Upper lobe of right lung (tissue), 1 donor: ENCODE results near the gene KCNH6. TPM values are rescaled to one million over a fixed set of nuclear protein-coding genes. Genes with fewer than 3 reads are reported as not detected.

ENCODE experiments used
- ATAC-seq: fragments of 200-7000 bp; cut with Tn5 transposase; one replicate; pipeline ENCODE4 v1.9.1; 2020; ENCODE audit warnings: mild to moderate bottlenecking, moderate library complexity
- DNase-seq: peaks from one replicate; pipeline ENCODE4 v3.0.0-alpha.2; 2020
- H3K27ac ChIP-seq: fragments of 200-600 bp; one replicate; pipeline ENCODE4 v1.8.0; 2022
- H3K27me3 ChIP-seq: fragments of 200-600 bp; one replicate; pipeline ENCODE4 v1.8.0; 2022; ENCODE audit warnings: mild to moderate bottlenecking
- H3K36me3 ChIP-seq: fragments of 200-600 bp; one replicate; pipeline ENCODE4 v1.8.0; 2022
- H3K4me1 ChIP-seq: fragments of 200-600 bp; one replicate; pipeline ENCODE4 v1.8.0; 2022
- H3K4me3 ChIP-seq: fragments of 200-600 bp; one replicate; pipeline ENCODE4 v1.8.0; 2022; ENCODE audit warnings: mild to moderate bottlenecking
- H3K9me3 ChIP-seq: fragments of 200-600 bp; one replicate; pipeline ENCODE4 v1.8.0; 2022
- intact Hi-C: fragments of 100-400 bp; cut with DNase I; formaldehyde crosslinking; loops from one replicate; pipeline ENCODE4 v1.11.0; 2022
- total RNA-seq: library from RNA; stranded (reverse); fragmentation: NEBNext Ultra II Directional; extraction: Animal tissue kit (Norgen Biotek cat#: 25700); gene quantifications from one replicate; pipeline ENCODE4 v1.2.1, GENCODE V29; 2021
- TF ChIP-seq, protein P1 (sequence below): fragments of 200-600 bp; IDR thresholded peaks from one replicate; pipeline ENCODE4 v1.8.0; 2022; ENCODE audit warnings: antibody characterized with exemption
- donor health status: DM: no; HTN: yes; CAD: no; lungs with severe emphysema.

The KCNH6 gene
- total RNA-seq, 1 donor from 2014 or later: not detected

DNA sequence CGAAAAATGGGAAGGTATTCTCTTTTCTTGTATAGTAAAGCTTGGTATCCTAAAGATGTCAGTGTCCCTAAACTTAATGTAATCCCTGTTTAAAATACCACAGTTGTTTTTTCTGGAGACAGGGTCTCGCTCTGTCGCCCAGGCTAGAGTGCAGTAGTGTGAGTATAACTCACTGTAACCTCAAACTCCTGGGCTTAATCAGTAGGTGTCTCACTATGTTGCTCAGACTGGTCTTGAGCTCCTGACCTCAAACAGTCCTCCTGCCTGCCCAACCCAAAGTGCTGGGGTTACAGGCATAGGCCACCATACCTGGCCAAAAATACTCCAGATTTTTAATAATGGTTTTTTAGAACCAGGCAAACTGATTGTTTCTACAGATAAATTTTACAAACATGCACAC lies 35.3 kb downstream of the KCNH6 start:
- no peak overlapping the region for H3K27ac ChIP-seq
- H3K36me3 ChIP-seq: no peaks in the 10 kb centered on the region
- TF ChIP-seq, protein P1, sequence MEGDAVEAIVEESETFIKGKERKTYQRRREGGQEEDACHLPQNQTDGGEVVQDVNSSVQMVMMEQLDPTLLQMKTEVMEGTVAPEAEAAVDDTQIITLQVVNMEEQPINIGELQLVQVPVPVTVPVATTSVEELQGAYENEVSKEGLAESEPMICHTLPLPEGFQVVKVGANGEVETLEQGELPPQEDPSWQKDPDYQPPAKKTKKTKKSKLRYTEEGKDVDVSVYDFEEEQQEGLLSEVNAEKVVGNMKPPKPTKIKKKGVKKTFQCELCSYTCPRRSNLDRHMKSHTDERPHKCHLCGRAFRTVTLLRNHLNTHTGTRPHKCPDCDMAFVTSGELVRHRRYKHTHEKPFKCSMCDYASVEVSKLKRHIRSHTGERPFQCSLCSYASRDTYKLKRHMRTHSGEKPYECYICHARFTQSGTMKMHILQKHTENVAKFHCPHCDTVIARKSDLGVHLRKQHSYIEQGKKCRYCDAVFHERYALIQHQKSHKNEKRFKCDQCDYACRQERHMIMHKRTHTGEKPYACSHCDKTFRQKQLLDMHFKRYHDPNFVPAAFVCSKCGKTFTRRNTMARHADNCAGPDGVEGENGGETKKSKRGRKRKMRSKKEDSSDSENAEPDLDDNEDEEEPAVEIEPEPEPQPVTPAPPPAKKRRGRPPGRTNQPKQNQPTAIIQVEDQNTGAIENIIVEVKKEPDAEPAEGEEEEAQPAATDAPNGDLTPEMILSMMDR: no peak
- no peak for ATAC-seq
- H3K4me3 ChIP-seq: no peak overlapping the region
- H3K27me3 ChIP-seq: no peaks in the 10 kb centered on the region
- H3K4me1 ChIP-seq: peaks cover 30% of the 10 kb centered on the region
- intact Hi-C loops: no loop called here
- H3K9me3 ChIP-seq: no peaks in the 10 kb centered on the region
- DNase-seq: no peak

DNA sequence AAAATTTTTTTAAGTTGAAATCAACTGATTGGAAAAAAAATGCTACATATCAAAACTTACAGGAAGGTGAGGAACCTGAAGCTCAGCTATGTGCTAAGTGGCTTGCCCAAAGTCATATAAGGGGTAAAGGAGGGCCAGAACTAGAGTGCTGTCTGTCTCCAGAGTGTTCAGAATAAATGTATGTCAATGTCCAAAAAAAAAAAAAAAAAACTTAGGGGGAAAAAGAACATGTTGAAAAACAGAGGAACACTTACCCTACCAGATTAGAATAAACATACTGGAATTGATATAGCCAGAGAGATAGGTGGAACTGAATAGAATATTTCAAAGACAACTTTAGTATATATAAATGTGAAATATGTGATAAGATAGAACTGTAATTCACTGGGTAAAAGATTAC lies 38.7 kb downstream of the KCNH6 start:
- H3K27ac ChIP-seq: no peak overlapping the region
- ATAC-seq (no peak), DNase-seq (no peak)
- no peaks in the 10 kb centered on the region for H3K36me3 ChIP-seq
- H3K4me3 ChIP-seq: no peak overlapping the region
- intact Hi-C loops: no loop called here
- peaks cover 5% of the 10 kb centered on the region for H3K4me1 ChIP-seq
- H3K27me3 ChIP-seq: no peaks in the 10 kb centered on the region
- TF ChIP-seq, protein P1: no peak
- no peaks in the 10 kb centered on the region for H3K9me3 ChIP-seq

DNA sequence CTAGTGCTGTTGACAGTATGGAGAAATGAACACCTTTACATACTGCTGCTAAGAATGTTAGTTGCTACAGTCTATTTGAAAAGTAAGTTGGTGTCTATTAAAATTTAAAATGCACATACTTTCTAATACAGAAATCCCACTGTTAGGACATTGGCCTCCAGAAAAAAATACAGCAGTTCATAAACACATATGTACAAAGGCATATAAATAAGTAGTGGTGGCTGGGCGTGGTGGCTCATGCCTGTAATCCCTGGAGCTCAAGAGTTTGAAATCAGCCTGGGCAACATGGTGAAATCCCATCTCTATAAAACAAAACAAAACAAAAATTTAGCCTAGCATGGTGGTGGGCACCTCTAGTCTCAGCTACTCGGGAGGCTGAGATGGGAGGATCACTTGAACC lies 40.2 kb downstream of the KCNH6 start:
- no peaks in the 10 kb centered on the region for H3K9me3 ChIP-seq
- intact Hi-C loops: no loop called here
- ATAC-seq (no peak), DNase-seq (no peak)
- no peak overlapping the region for H3K27ac ChIP-seq
- TF ChIP-seq, protein P1: no peak
- H3K4me3 ChIP-seq: no peak overlapping the region
- H3K27me3 ChIP-seq: no peaks in the 10 kb centered on the region
- peaks cover 5% of the 10 kb centered on the region for H3K4me1 ChIP-seq
- H3K36me3 ChIP-seq: no peaks in the 10 kb centered on the region

DNA sequence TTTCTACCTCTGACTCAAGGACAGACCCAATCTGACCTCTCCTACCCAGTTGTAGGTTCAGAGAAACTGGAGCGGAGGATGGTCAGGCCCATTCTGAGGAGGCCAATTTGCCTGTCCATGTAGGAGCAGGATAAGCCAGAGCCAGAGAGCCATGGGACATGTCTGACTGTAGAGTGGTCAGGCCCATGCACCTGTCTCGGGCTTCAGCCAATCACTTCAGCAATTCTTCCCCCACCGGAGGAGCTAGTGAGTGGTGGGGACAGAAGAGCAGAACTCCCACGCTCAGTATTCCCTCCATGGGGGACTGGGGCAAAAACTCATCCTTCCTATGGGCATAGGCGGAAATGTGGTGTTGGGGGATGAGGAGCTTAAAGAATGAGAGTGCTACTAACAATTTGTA lies 41.4 kb downstream of the KCNH6 start:
- no peaks in the 10 kb centered on the region for H3K4me1 ChIP-seq
- ATAC-seq (no peak), DNase-seq (no peak)
- TF ChIP-seq, protein P1: no peak
- no peaks in the 10 kb centered on the region for H3K9me3 ChIP-seq
- intact Hi-C loops: no loop called here
- no peak overlapping the region for H3K4me3 ChIP-seq
- no peaks in the 10 kb centered on the region for H3K27me3 ChIP-seq
- no peak overlapping the region for H3K27ac ChIP-seq
- peaks cover under 1% of the 10 kb centered on the region for H3K36me3 ChIP-seq

DNA sequence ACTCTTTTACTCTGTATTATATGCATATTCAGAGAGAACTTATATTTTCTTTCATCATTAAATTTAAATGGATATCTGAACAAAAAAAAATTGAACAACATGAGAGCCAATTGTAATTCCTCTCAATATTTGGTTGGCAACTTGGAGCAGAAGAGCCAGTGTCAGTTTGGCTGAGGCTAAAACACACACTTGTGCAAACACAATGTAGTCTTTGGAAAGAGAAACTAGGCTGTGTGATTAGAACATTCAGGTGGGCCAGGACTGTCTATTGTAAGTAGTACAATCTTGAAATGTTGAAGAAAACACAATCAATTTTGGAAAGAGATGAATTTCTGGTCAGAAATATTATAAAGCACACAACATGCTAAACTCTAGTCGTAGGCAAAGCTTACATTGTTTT lies 44.1 kb downstream of the KCNH6 start:
- no peak overlapping the region for H3K4me3 ChIP-seq
- H3K27me3 ChIP-seq: no peaks in the 10 kb centered on the region
- DNase-seq: no peak
- TF ChIP-seq, protein P1: no peak
- H3K9me3 ChIP-seq: no peaks in the 10 kb centered on the region
- ATAC-seq: no peak
- no peak overlapping the region for H3K27ac ChIP-seq
- H3K4me1 ChIP-seq: peaks cover 3% of the 10 kb centered on the region
- intact Hi-C loops: no loop called here
- H3K36me3 ChIP-seq: peaks cover 11% of the 10 kb centered on the region

DNA sequence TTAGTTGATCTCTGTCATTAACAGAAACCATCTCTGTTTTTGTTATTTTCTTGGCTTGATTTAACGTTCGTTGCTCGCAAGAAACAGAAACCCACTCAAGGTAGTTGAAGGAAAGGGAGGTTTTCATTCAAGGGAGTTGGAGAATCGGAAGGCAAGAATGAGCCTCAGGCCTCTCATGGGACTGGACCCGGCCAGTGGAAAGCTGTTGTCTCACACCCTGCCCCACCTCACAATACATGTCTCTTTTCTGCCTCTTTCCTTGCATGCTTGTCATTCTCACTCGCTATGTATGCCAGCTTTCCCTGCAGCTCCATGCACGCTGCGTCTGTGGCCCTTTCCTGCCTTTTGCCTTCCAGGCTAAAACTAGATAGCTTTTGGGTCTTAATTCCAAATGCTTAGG lies 45.4 kb downstream of the KCNH6 start:
- no peak for ATAC-seq
- H3K9me3 ChIP-seq: no peaks in the 10 kb centered on the region
- TF ChIP-seq, protein P1: no peak
- intact Hi-C loops: no loop called here
- no peak overlapping the region for H3K27ac ChIP-seq
- DNase-seq: no peak
- H3K36me3 ChIP-seq: peaks cover 11% of the 10 kb centered on the region
- H3K27me3 ChIP-seq: no peaks in the 10 kb centered on the region
- H3K4me3 ChIP-seq: no peak overlapping the region
- peaks cover 3% of the 10 kb centered on the region for H3K4me1 ChIP-seq
